Measurements from ENCODE around the gene HMGN4.
"Not testable (repeated sequence)": the region's sequence is repeated elsewhere in the genome, so short reads cannot be mapped to it uniquely, and the experiment has no call there.

HMGN4 gene

DNA sequence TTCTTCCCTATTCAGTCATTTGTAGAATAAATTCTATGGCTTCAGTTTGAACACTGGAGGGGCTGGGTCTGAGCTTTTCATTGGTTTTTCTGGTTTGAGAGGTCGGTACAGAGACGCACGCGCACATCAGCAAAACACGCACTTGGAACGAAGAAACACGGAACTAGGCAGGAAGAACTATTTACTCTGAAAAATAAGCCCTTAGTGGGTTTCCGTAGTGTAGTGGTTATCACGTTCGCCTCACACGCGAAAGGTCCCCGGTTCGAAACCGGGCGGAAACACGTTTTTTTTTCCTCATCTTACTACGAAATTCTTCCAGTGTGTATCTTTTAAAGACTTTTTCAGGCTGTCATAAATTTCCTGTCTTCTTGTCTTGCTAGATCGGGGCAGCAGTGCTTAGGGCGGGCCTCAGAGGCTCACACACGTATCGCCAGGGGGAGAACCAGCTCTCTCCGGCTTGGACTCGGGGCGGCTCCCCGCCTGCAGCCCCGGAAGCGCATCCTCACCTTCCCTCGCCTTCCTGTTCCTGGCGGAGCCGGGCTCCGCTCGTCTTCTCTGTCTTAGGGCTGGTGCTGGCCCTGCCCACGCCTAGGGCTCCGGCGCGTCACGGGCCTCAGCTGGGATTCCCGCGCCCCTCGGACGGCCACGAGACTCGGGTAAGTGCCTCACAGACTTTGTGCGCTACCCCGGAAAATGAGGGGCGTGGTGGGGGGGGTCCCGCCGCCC, at the start of gene HMGN4:
Gene HMGN4 (plus strand): TSS at position 521 of the 726 bp plus-strand sequence. CDS start 6,841 bp downstream, outside the sequence.
- peak; percentile 84 for DNase-seq
- in situ Hi-C loops (cut with HindIII; ENCODE audit: low pct_ligation_motif_present, low pct_unique_long_range_greater_than_20kb, low sequenced_read_pairs): no loop called here

DNA sequence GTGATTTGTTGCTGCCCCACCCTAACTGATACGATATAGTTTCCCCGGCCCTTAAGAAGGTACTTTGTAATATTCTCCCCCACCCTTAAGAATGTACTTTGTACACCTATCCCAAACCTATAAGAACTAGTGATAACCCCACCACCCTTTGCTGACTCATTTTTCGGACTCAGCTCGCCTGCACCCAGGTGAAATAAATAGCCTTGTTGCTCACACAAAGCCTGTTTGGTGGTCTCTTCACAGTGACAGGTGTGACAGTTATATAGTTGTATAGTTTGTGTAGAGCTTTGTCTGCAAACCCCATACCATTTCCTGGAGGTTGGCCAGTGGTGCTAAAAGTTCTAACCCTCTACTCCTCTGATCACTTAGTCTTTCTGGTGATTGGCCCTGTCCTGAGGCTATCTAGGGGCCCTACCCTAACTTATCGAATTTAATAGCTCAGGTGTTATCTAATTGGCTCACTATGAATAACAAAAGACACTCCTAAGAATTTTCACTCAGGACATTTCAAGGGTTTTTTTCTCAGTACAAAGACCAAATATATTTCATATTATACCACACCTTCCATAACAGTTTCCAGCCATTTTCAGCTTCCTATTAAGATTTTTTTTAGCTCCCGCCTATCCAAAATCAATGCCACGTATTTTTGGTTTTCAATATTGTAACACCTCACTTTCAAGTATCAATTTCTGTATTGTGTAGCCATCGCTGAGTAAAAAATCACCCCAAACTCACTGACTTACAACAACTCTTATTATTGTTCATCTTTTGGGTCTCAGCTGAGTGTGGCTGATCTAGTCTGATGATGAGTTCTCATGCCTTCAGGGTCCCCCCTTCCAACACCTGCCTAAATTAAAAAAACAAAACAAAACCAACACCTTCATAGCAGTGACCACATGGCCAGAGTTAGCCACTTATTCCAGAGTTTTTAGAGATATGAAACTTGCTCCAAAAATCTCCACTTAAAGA, 47.9 kb upstream of the HMGN4 start:
- DNase-seq: no peak
- in situ Hi-C loops (cut with HindIII; ENCODE audit: low pct_ligation_motif_present, low pct_unique_long_range_greater_than_20kb, low sequenced_read_pairs): no loop called here

DNA sequence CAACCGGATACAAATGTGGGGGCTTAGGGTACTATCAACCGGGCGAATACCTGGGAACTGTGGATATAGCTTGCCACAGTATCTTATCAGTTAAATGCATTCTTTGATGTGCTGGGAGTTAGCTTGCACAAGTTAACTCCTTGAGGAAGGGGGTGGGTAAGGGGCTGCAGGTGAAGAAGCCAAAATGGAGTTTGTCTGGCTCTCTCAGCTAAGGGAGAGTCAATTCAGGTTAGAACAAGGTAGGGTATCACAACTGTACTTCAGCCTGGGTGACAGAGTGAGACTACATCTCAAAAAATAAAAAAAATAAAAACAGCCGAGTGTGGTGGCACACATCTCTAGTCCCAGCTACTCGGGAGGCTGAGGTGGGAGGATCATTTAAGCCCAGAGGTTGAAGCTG, 46.6 kb upstream of the HMGN4 start:
- in situ Hi-C loops (cut with HindIII; ENCODE audit: low pct_ligation_motif_present, low pct_unique_long_range_greater_than_20kb, low sequenced_read_pairs): no loop called here
- DNase-seq: no peak

DNA sequence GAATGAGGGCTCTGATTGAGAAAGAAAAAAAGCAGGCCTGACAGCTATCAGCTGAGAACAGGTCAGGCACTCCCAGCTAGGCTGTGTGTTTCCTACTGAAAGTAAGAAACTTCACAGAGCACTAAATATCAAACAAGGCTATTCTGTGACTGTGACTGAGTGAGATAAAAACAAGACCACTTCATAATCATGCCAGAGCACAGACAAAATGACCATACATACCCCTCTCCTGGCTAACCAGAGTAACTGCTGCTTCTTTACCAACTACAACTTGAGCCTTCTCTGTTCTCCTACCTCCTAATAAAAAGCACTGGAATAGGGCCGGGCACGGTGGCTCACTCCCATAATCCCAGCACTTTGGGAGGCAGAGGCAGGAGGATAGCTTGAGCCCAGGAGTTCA, 44.9 kb upstream of the HMGN4 start:
- in situ Hi-C loops (cut with HindIII; ENCODE audit: low pct_ligation_motif_present, low pct_unique_long_range_greater_than_20kb, low sequenced_read_pairs): no loop called here
- DNase-seq: peak; percentile 17

DNA sequence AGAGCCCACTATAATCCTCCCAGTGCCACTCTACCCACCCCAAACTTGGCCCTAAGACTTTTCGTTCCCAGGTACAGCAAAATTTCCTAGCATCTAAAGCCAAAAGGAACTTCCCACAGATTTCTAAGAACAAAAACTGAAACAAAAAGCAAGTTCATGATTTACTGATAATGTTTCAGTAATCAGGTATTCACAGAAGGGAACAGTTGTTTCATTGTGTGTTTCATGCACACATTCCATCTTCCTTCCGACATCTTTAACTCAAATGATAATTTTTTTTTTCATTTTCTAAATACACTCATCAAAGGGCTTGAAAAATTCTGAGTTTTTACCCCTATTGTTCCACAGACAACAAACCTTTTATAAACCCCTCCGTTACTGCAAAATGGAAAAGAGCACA, 44.0 kb upstream of the HMGN4 start:
- in situ Hi-C loops (cut with HindIII; ENCODE audit: low pct_ligation_motif_present, low pct_unique_long_range_greater_than_20kb, low sequenced_read_pairs): no loop called here
- DNase-seq: no peak

DNA sequence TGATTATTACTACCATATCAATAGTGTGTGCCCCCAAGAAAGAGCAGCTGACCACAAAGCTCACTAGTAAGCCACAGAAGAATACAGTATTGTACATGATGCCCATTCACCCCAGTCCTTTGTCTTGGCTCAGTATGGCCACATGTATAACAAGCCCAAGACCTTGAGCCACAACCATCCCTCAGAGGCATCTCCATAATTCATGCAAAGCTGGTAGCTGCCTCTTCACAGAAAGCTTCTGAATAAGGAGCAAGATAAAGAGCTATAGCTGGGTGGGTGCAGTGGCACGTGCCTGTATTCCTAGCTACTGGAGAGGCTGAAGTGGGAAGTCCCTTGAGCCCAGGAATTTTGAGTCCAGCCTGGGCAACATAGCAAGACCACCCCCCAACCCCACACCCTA, 42.9 kb upstream of the HMGN4 start:
- in situ Hi-C loops (cut with HindIII; ENCODE audit: low pct_ligation_motif_present, low pct_unique_long_range_greater_than_20kb, low sequenced_read_pairs): no loop called here
- DNase-seq: no peak

DNA sequence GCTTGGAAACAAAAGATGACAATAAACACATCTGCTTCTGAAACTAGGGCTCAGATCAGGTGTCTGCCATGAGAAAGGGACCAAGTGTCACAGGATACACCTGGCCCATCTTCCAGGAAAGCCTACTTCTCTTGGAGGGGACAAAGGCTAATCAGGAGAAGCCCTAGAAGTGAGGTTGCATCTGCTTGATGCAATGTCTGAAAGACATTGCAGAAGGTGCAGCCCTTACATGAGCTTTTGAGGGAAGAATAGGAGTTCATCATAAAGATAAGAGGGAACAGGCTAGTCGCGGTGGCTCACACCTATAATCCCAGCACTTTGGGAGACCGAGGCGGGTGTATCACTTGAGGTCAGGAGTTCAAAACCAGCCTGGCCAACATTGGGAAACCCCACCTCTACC, 40.6 kb upstream of the HMGN4 start:
- DNase-seq: no peak
- in situ Hi-C loops (cut with HindIII; ENCODE audit: low pct_ligation_motif_present, low pct_unique_long_range_greater_than_20kb, low sequenced_read_pairs): no loop called here

DNA sequence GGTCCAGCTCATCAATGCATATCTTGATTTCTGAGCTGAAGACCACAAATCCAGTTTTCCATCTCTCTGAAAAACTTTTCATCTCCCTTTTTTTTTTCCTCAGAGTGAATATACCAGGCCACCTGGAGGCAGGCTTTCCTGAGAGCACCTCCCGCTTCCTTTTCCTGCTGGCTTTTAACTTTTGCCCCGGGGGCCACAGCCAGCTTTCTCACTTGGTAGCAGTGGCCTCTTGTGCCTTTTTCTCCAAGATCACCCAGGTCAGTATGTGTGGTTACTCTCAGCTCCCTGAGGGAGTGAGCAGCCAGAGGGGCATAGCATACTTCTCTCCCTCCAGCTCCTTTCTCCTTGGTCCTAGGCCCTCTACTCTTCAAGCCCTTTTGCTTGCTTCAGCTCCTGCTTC, 38.1 kb upstream of the HMGN4 start, which contains the start of gene BTN1A1:
Gene BTN1A1 (plus strand): TSS at position 202 of the 400 bp plus-strand sequence. CDS start 984 bp downstream, outside the sequence.
- no peak for DNase-seq
- in situ Hi-C loops (cut with HindIII; ENCODE audit: low pct_ligation_motif_present, low pct_unique_long_range_greater_than_20kb, low sequenced_read_pairs): no loop called here

DNA sequence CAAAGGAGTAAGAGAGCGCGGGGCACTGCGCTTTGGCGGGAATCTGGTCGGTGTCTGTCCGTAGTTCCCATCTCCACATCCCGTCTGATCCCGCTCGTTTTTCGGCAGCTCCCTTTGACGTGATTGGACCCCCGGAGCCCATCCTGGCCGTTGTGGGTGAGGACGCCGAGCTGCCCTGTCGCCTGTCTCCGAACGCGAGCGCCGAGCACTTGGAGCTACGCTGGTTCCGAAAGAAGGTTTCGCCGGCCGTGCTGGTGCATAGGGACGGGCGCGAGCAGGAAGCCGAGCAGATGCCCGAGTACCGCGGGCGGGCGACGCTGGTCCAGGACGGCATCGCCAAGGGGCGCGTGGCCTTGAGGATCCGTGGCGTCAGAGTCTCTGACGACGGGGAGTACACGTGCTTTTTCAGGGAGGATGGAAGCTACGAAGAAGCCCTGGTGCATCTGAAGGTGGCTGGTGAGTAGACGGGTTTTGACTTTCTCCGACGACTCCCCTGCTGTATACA, 36.6 kb upstream of the HMGN4 start:
- in situ Hi-C loops (cut with HindIII; ENCODE audit: low pct_ligation_motif_present, low pct_unique_long_range_greater_than_20kb, low sequenced_read_pairs): no loop called here
- no peak for DNase-seq

DNA sequence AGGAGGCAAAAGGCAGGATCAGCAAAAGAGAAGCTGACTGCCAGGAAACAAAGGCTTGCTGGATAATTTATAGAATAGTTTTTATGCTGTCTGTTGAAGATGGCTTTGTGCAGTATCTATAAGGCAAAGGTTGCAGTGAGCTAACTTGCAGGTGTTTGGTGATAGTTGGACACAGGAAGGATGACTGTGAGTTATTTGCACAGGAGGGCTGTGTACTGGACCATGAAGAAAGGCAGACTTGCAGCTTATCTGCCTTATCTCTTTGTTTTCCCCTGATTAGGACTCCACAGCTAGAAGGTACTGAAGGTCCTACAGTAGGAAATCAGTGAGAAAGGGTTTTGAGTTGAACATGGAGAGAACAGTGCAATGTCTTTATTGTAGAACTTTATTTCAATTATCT, 36.0 kb upstream of the HMGN4 start:
- peak; percentile 8 for DNase-seq
- in situ Hi-C loops (cut with HindIII; ENCODE audit: low pct_ligation_motif_present, low pct_unique_long_range_greater_than_20kb, low sequenced_read_pairs): no loop called here

DNA sequence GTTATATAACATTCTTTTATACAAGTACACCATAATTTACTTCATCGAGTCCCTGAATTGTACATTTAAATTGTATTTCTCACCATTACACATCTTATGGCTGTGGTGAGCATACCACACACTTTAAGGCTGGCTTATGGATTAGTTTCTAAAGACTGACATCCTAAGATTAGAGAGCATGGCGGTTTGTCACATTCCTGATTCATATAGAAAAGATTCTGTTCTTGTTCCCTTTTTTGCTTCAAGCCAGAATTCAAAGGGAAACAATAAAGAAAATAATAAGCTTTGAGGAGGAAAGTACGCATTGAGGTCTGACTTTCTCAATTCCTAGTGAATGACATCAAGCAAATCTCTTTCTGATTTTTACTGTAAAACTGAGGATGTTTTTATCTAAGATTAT, 35.5 kb upstream of the HMGN4 start:
- DNase-seq: no peak
- in situ Hi-C loops (cut with HindIII; ENCODE audit: low pct_ligation_motif_present, low pct_unique_long_range_greater_than_20kb, low sequenced_read_pairs): no loop called here

DNA sequence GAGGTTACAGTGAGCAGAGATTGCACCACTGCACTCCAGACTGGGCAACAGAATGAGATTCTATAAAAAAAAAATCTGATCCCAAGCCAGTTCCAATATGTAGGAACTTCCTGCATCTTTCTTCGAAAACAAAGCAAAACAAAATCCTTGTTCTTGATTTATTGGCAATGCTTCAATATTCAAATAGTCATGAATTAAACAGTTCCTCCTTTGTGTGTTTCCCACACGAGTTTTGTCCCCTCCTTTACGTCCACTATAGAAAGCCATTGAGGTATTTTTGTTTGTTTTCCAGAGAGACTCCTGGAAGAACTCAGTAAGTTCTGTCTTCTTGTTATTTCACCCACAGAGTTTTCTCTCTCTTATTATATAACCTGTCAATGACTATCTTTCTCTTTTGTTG, 30.5 kb upstream of the HMGN4 start:
- in situ Hi-C loops (cut with HindIII; ENCODE audit: low pct_ligation_motif_present, low pct_unique_long_range_greater_than_20kb, low sequenced_read_pairs): no loop called here
- DNase-seq: no peak

DNA sequence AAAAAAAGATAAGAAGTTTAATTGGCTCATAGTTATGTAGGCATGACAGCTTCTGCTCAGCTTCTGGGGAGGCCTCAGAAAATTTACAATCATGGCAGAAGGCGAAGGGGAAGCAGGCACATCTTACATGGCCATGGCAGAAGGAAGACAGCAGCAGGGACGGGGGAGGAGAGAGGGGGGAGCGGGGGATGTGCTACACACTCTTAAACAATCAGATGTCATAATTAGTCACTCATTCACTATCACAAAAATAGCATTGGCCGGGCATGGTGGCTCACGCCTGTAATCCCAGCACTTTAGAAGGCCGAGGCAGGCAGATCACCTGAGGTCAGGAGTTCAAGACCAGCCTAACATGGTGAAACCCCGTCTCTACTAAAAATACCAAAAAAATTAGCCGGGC, 27.1 kb upstream of the HMGN4 start:
- in situ Hi-C loops (cut with HindIII; ENCODE audit: low pct_ligation_motif_present, low pct_unique_long_range_greater_than_20kb, low sequenced_read_pairs); DNase-seq: not testable (repeated sequence)

DNA sequence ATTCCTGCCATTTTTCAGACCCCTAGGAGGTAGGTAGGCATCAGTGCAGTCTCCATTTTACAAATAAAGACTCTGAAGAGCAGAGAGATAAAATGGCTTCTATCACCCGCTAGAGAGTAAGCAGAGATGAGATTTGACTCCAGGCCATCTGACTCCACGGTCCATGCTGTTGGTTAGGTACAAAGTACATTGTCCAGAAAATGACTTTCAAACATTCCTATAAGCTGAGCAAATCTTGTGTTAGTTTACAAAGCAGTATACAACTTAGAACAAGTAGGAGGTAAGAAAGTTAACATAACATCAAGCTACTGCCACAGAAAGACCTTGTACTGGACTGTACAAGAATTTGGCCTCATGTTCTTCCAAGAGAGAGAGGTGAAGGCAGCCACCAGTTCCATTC, 23.2 kb upstream of the HMGN4 start:
- in situ Hi-C loops (cut with HindIII; ENCODE audit: low pct_ligation_motif_present, low pct_unique_long_range_greater_than_20kb, low sequenced_read_pairs): no loop called here

DNA sequence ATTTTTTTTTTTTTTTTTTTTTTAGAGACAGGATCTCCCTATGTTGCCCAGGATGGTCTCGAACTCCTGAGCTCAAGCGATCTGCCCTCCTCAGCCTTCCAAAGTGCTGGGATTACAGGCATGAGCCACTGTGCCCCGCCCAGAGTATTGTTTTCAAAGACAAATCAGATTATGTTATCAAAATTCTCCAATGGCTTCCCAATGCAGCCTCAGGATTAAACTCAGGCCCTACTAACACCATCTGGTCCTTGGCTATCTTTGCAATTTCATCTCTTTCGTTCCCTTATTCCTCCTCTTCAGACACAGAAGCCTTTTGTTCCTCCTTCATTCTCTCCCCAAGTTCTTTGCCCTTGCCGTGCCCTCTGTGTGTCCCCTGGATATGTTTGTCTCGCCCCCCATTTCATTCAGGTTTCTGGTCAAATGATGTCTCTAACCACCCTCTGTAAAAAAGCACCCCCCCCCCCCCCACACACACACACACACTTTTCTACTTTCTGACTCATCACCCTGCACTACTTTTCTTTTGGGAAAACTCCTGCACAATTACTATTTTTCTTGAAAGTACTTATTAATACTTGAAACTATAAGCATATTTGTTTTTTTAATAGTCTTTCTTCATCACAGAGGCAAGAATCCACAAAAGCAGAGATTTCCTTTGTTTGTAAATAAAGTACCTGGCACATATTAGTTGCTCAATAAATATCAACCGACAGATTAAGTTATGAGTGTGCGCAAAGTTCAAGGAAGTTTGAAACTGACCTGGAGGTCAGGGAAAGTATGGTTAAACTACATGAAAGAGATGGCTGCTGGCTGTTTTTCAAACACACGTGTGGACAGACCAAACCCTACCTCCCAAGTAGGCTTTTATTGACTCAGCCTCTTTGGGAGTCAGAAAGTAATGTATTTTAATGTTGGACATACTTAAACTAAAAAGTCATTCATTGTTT, 21.4 kb upstream of the HMGN4 start:
- in situ Hi-C loops (cut with HindIII; ENCODE audit: low pct_ligation_motif_present, low pct_unique_long_range_greater_than_20kb, low sequenced_read_pairs): no loop called here
- no peak for DNase-seq

More for the DNA sequence above, 23.2 kb upstream of the HMGN4 start:
- no peak for DNase-seq

DNA sequence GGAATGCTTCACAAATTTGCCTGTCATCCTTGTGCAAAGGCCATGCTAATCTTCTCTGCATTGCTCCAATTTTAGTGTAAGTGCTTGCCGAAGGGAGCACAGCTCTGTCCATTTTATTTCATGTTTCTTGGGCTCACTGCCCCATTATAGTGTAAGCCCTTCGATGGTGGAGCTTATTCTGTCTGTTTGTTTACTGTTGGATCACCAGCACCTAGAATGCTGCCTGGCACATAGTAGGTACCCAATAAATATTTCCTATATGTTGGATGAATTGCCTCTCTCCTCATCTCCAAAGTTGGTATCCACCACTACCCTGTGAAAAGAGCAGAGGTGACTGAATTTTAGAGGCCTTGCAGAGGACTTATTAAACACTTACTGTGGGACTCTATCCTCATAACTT, 18.8 kb upstream of the HMGN4 start:
- DNase-seq: no peak
- in situ Hi-C loops (cut with HindIII; ENCODE audit: low pct_ligation_motif_present, low pct_unique_long_range_greater_than_20kb, low sequenced_read_pairs): no loop called here

DNA sequence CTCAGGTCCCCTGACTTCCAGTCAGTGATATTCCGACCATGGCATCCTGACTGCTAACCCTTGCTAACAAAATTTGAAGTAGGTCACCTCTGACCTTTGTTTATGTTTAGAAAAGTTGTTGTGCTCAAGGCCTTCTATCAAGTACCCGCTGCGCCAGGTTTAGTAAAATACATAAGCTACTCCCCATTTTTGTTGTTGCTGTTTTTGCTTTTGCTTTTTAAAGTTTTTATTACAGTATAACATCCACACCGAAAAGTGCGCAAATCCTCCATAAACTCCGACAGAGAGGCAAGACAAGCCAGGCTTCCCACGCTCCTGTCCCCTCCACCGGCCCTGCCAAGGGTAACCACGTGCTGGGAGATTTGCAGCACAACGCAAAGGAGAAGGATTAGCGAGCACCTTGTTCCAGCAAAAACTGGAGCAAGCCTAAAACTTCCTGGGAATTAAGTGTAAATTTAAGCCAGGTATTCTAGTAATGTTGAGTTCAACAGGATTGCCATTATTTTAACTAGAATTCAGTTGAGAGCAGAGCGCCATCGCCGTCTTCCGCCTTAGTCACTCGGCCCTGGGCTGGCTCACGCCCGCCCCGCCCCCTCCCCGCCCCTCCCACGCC, 17.8 kb upstream of the HMGN4 start:
- in situ Hi-C loops (cut with HindIII; ENCODE audit: low pct_ligation_motif_present, low pct_unique_long_range_greater_than_20kb, low sequenced_read_pairs): no loop called here
- DNase-seq: no peak

All from ACHN (cell line).